ENCODE data around the gene PCNA.

Gene PCNA

GRCh38 chr20:5150226-5151076 lies 30.7 kb upstream of the PCNA start:
- in situ Hi-C loops (cut with MboI; ENCODE audit: low sequenced_read_pairs, unreplicated experiment): no loop called here
- DNase-seq (ENCODE audit: low spot score): no peak
- TF ChIP-seq, protein P1, sequence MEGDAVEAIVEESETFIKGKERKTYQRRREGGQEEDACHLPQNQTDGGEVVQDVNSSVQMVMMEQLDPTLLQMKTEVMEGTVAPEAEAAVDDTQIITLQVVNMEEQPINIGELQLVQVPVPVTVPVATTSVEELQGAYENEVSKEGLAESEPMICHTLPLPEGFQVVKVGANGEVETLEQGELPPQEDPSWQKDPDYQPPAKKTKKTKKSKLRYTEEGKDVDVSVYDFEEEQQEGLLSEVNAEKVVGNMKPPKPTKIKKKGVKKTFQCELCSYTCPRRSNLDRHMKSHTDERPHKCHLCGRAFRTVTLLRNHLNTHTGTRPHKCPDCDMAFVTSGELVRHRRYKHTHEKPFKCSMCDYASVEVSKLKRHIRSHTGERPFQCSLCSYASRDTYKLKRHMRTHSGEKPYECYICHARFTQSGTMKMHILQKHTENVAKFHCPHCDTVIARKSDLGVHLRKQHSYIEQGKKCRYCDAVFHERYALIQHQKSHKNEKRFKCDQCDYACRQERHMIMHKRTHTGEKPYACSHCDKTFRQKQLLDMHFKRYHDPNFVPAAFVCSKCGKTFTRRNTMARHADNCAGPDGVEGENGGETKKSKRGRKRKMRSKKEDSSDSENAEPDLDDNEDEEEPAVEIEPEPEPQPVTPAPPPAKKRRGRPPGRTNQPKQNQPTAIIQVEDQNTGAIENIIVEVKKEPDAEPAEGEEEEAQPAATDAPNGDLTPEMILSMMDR (IDR thresholded peaks at IDR 0.05; ENCODE audit: borderline replicate concordance, control extremely low read depth, extremely low read depth, insufficient read depth, missing control alignments): no peak

- in situ Hi-C loops (cut with MboI; ENCODE audit: low sequenced_read_pairs, unreplicated experiment): no loop called here
- DNase-seq (ENCODE audit: low spot score): no peak
Observed at GRCh38 chr20:5149892-5150225, 30.1 kb upstream of the PCNA start.

GRCh38 chr20:5148581-5148980 lies 28.8 kb upstream of the PCNA start:
- in situ Hi-C loops (cut with MboI; ENCODE audit: low sequenced_read_pairs, unreplicated experiment): no loop called here
- TF ChIP-seq, protein P1 (IDR thresholded peaks at IDR 0.05; ENCODE audit: borderline replicate concordance, control extremely low read depth, extremely low read depth, insufficient read depth, missing control alignments): no peak

More at GRCh38 chr20:5149892-5150225, 30.1 kb upstream of the PCNA start:
- TF ChIP-seq, protein P1 (IDR thresholded peaks at IDR 0.05; ENCODE audit: borderline replicate concordance, control extremely low read depth, extremely low read depth, insufficient read depth, missing control alignments): no peak

DNA sequence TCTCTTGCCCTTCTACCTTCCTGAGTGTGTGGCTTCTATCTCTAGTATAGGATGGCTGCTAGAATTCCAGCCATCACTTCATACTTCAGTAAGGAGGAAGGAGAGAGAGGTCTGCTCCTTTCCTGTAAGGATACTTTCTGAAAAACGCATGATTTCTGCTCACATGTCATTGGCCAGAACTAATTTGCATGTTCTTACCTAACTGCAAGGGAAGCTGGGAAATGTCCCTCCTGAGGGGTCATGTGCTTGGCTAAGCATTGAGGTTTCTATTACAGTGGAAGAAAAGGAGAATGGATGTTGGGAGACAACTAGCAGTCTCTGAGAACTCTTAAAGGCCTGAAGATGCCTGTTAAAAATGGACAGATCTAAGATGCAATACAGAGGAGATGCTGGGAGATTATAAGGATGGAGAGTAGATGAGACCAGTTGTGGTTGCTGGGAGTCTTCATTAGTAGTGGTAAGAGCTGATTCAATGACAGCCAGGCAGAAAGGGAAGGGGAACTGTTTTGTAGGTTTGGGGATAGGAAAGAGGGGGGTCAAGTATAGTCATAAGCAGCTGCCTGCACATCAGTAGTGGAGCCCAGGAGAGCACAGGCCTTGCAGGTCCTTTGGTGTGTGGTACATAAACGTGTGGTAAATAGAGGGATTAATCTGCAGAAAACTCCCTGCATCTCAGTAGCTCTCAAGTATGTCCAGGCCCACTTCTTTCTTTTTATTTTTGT lies 27.3 kb upstream of the PCNA start:
- in situ Hi-C loops (cut with MboI; ENCODE audit: low sequenced_read_pairs, unreplicated experiment): no loop called here
- TF ChIP-seq, protein P1 (IDR thresholded peaks at IDR 0.05; ENCODE audit: borderline replicate concordance, control extremely low read depth, extremely low read depth, insufficient read depth, missing control alignments): no peak
- DNase-seq (ENCODE audit: low spot score): no peak

More at GRCh38 chr20:5148581-5148980, 28.8 kb upstream of the PCNA start:
- no peak for DNase-seq (ENCODE audit: low spot score)

GRCh38 chr20:5146099-5146668 lies 26.4 kb upstream of the PCNA start:
- DNase-seq (ENCODE audit: low spot score): no peak
- TF ChIP-seq, protein P1 (IDR thresholded peaks at IDR 0.05; ENCODE audit: borderline replicate concordance, control extremely low read depth, extremely low read depth, insufficient read depth, missing control alignments): no peak
- in situ Hi-C loops (cut with MboI; ENCODE audit: low sequenced_read_pairs, unreplicated experiment): no loop called here

DNA sequence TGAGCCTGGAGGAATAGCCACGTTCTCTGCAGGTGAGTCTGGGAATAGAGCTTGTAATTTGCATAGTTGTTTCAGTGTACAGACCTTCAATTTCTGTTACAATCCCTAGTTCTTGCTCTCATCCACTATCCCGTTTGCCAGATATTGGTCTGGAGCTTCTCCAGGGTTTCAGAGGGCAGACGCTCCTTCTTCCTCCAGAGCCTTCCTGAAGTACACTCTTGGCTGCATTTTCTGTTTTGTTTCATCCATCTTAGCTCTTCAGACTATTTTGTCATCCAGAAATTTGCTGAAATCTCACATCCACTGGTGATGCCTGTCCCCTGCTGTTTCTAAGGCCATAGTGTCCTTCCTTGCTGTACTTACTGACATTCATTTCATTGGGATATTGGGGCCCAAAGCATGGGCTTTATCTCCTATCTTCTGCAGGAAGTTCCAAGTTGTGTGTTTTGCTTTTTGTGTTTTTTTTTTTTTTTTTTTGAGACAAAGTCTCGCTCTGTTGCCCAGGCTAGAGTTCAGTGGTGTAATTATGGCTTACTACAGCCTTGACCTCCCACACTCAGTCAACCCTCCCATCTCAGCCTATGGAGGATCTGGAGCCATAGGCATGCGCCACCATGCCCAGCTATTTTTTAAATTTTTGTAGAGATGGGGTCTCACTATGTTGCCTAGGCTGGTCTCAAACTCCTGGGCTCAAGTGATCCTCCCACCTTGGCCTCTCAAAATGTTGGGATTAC lies 25.8 kb upstream of the PCNA start:
- TF ChIP-seq, protein P1 (IDR thresholded peaks at IDR 0.05; ENCODE audit: borderline replicate concordance, control extremely low read depth, extremely low read depth, insufficient read depth, missing control alignments): no peak
- in situ Hi-C loops (cut with MboI; ENCODE audit: low sequenced_read_pairs, unreplicated experiment): no loop called here
- no peak for DNase-seq (ENCODE audit: low spot score)
